HG03103 (cell line): ENCODE data around the gene PARD3B.

Source experiments
- ATAC-seq: cut with Tn5 transposase; IDR thresholded peaks from one replicate; pipeline ENCODE4 v1.9.1; 2021; ENCODE audit warnings: low read depth; ENCODE audit not compliant: unreplicated experiment

PARD3B gene

DNA sequence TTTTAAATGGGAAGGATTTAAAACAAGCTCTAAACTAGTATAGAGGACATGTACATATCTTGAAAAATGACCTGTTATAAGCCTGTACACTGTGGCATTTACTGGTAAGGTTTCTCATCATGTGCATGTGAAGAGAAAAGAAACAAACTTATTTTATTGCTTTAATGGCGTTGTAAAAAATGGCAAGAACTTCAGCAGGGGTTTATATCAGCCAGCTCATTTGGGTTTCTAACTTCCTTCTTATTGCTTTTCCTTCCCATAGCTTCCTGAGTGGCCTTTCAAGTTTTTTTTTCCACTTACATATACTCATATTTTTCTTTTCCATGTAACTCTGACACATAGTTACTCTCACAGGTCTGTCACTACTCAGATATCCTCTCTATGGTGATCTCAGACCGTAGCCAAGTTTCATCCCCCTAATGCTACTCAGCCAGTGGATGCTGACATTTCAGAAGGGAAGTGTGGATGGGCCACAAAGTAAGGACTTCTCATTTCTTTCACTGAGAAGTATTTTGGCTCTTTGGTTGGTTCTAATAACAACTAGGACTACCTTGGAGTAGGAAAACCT is 198.2 kb downstream of the PARD3B start:
- ATAC-seq = no peak

DNA sequence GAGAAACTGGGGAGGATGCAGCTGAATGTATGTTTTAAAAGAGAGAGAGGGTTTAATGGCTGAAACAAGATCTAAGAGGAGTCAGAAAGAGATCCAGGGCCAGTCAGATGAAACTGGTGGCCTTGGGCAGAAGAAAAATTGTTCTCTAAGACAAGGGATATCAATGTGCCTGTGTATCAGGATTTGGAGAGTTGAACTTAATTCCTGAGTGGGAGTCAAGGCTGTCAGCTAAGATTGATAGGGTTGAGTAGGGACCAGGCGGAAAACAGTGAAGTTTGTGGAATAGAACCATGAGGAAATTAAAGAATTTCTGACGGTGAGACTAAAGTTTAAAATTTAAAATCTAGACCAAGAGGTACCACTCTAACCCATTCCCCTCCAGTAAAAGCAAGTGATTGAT is 199.2 kb downstream of the PARD3B start:
- no peak for ATAC-seq

DNA sequence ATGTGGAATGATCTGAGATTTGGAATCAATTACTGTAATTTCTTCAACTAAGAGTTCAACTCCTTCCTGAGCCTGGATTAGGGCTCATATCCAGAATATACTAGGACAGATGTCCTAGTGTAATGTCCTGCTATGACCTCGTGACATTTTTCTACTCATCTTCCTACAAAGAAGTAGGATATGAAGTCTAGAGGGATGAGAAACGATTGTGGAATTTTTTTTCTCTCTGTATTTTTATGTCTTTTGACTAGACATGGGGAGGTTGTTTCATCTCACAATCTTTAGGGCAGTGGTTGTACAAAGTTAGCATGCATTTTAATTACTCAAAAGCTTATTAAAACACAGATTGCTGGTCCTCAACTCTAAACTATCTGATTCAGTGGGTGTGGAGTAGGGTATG is 203.0 kb downstream of the PARD3B start:
- no peak for ATAC-seq

DNA sequence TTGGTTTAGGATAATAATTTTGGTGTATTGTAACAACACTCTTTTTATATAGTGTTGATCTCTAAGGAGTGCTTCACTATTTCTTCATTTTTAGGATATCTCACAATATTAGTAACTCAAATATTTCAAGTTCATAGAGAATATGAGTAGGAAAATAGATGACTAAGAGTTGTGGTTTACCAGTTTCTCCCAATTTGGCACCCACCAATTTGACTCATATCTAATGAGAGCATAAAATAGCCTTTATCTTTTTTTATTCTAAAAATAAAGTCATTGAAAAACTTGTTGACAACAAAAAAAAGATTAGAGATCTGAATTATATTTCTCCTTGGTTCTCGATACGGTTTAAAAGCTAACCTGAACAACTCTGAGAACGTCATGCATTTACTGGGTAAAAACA is 204.0 kb downstream of the PARD3B start:
- no peak for ATAC-seq

DNA sequence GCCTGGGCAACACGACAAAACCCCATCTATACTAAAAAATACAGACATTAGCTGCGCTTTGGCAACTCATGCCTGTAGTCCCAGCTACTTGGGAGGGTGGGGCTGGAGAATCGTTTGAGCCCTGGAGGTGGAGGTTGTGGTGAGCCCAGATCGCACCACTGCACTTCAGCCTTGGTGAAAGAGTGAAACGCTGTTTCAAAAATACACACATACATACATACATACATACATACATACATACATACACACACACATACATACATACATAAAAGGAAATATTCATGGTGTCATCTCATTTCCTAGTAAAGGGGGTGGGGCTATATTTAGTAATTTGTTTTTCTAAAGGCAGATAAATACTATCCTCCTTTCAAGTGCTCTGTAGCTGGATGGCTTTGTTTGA is 205.1 kb downstream of the PARD3B start:
- no peak for ATAC-seq

DNA sequence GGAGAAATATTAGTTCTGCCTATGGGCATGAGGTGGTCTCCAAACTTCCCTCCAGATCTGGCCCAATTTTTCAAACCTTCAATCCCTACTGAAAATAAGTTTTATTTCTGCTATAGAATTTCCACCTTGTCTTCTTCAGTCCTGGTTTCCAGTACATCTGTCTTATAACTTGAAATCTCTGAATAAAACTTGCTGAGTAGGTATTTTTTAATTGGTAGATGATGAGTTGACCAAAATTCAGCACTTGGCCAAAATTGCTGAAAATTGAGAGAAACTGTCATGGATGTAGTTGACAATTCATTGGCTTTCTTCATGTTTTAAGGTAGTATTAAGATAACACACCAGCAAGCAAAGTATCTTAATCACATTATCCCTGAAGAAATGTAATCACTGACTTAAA is 206.2 kb downstream of the PARD3B start:
- ATAC-seq = no peak

DNA sequence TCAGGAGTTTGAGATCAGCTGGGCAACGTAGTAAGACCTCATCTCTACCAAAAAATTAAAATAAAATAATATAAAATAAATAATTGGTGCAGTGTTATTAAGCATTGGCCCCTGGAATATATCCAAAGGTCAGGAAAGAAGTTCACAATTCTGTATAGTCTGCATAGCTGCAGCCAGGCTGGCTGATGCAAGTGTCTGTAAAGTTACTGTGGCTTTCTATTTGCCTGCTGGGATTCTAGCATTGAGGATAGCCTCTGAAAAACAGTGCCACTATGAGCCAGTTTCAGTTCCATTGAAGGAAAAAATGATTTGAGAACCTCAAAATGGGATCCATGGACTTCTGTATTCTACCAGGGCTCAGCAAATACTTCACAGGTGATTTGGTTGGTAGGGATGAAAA is 208.6 kb downstream of the PARD3B start:
- ATAC-seq = no peak

DNA sequence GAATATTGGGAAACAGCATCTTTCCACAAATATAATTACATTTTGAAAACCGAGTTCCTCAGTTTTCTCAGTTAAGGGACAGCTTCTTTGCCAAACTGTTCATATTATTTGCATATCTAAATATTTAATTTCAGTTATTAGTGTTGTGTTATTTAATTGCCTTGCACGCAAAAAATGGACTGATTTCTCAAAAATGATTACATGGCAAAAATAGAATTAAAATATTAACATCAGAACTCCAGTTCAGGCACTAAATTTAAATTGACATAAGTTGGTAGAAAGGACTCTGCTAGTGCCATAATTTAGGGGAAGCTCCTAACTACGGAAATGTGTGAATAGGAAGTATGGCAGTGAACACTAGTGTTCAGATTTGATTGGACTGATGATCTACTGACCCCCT is 209.6 kb downstream of the PARD3B start:
- no peak for ATAC-seq

DNA sequence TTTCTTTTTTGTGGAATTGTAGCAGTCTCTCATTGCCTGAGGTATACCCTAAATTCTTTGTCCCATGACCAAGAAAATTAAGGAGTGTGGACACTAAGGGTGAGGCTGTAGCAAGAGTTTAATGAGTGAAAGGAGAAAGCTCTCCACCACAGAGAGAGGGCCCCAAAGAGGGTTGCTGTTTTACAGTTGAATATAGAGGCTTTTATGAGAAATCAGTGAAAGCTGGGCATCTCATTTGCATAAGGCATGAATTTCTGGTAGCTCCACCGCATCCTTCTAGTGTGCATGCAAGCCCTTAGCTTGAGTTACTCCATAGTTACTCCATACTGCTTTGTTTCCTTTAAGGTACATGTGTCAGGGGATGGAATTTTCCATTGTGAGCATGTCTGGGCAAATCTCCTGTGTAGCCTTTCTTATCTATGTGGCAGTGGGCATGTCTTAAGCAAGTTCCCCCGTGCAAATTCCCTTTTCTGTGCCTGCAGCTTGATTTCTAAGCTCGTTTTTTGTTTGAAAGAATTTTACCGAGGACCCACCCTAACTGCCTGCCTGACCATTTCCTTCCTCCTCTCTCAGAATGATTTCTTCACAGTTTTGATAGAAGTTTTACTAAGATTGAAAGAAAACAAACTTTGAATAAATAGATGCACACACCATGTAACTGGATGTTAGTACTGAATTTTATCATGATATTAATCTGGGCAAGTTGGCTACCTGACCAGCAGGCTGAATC is 218.9 kb downstream of the PARD3B start:
- ATAC-seq = no peak

DNA sequence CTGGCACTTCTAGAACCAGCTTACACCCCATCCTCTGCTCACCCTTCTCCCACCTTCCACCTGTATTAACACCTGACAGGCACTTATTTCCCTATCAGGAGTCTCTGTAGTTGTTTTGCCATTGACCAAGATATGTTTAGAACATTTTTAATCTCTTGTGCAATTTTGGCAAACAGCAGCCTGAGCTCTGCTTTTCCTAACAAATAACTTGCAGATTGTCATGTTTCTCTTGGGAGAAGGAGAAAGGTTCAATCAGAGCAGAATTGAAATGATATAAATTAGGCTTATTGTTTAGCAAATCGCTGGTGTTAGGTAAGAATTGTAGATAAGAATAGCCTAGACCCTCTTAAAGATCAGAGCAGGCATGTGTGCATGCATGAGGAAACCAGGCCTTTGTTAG is 225.5 kb downstream of the PARD3B start:
- ATAC-seq = no peak

DNA sequence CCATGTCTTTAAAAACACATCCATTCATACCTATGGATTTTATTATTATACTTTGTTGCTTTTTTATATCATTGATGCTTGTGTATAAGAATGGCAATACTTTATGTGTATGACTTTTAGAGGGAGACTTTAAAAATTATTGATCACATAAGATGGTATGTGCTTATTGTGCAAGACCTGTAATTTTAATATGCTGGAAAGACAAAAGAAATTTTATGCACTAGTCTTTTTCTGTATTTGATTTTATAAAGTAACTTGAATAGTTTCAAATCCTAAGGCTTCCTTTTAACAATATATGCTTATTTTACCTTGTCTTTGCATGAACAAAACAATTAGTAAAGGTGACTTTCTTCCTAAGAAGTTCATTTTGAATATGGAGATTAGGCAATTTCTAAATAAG is 226.4 kb downstream of the PARD3B start:
- ATAC-seq = no peak

DNA sequence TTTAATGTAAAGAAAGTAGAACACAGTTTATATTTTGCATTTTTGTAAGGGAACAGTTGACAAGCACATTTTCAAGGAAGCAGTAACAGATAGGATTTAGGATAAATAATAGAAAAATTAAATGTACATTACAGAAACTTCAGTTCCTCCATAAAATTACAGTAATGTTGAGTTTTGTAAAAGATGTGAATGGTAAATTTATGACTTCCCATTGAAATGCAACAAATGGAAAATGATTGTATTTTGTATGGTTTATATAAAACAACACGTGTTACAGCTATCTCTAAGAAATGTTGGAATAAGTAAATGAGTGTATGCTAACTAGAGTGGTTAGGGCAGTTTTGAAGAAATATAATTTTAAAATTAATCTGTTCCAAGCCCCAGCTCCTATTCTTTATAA is 227.3 kb downstream of the PARD3B start:
- ATAC-seq = no peak

DNA sequence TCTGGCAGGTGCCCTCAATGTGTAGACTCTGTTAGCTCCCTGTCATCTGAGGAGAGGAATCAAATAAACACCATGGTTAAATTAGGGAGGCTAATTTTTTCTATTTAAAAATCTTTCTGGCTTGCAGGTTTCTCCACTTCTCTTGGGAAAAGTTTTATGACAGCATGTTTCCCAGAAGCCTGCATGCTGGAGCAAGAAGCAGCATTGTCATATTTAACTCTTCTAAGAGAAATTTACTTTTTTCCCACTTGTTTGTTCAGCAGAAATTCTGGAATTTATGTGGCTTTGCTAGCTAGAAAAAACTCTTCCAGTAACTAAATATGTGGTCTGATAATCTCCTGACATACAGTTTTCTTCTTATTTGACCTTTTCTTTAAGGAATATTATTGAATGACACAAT is 230.5 kb downstream of the PARD3B start:
- ATAC-seq = no peak

DNA sequence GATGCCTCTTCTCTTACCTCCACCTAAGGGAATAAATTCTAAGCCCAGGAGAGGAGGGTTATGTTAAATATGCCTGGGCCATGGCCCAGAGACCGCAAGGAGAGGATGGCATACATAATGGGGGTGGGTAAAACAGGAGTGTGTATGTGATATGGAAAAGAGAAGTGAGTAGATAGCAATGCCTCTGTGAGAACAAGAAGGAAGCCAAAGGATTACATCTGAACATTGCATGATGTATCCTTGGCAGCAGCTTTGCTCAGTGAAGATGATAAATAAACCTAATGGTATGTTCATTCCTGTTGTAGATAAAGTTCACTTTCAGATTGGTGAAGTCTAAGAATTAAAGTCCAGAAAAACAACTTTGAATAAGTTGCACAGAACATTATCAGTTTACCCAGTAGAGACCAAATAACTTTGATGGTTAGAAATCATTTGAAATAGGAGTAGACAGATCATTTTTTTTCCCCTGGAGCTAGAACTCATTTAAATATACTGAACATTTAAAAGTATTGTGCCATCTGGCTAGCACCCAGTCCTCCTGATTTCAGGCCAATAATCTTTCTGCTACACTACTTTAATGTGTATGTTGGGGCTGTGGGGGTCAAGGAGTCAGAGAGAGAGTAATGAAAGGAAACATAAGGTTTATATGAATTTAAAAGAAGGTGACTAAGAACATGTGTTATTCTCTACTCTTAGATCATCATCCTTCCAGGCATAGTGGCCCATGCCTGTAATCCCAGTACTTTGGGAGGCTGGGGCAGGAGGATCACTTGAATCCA is 231.7 kb downstream of the PARD3B start:
- no peak for ATAC-seq

DNA sequence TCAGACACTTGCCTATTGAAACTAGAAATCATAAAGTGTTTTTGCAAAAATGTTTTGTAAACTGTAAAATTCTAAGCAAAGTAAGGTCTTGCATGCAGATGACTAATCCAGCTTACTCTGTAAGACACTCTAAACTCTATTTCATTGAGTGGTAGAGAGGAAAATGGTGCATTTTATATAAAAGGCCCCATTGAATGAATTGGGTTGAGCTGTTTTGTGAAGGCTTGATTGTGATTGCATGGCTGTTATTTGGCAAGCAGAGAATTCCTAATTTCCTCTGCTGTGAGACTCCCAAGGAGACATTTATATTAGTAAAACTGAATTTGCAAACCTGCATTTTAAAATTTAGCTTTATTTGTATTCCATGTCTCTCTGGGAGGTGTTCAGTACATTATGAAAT is 234.5 kb downstream of the PARD3B start:
- ATAC-seq = no peak

DNA sequence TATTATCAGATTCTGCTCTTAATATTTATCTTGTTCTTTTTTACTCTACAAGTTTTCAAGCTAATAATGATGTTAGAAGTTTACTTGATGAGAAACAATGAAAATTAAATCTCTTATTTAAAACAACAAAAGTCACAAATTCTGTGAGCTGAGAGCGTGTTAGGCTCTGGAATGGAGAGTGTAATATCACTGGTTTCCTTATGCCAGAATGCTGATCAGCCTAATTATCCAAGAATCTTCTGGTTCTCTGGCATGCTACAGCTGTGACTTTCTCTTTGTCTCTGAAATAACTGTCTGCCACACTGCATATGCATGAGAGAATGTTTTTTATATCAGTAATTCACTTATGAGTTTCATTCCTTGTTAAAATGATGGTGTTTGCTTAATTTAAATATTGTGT is 236.7 kb downstream of the PARD3B start:
- ATAC-seq = no peak

DNA sequence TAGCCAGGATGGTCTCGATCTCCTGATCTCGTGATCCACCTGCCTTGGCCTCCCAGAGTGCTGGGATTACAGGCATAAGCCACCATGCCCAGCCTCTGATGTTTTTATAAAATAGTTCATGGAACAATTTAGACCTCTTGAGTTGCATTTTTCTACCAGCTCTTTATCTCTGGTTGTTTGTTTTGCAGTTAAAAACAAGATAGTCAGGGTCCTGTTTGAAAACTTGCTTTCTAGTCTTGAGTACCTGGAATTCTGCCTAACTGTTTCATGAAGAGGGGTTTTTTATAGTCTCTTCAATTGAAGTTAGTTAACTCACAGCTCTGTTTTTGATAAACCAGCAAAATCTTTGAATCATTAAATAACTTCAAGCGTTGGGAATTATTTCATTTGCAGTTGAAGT is 244.8 kb downstream of the PARD3B start:
- ATAC-seq = no peak

DNA sequence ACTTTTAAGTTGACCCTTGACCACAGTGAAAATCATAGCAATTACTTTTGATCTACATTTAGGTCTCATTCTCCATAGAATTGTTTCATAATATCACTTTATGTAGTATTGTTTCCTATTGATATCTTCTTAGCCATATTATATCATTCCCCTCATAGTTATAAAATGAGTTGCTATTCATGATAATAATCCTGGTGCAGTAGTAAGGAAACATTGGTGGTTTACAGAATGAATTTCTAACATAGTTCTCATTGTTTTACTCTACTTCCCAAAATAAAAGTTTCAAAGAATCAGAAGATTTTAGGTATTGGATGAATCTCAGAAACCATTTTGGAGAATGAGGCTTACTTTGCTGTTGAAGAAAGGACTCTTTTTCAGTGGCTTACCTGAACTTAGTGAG is 246.0 kb downstream of the PARD3B start:
- ATAC-seq = no peak

DNA sequence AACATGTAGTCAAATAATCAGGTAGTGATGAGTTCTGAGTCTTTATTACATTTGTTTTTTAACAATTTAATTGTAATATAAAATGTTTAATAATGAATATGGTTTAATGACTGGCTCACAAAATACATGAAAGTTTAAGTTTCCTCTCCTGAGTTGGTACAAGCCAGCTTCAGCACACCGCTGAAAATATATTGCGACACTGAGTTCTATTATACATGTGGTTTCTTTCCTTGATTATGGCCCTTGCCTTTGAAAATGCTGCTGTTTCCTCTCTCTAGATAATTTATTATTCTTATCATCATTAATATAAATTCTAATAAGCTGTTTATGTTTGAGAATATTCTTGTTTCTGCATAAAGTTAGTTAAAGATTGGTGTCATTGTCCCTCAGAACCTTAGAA is 249.3 kb downstream of the PARD3B start:
- ATAC-seq = no peak

DNA sequence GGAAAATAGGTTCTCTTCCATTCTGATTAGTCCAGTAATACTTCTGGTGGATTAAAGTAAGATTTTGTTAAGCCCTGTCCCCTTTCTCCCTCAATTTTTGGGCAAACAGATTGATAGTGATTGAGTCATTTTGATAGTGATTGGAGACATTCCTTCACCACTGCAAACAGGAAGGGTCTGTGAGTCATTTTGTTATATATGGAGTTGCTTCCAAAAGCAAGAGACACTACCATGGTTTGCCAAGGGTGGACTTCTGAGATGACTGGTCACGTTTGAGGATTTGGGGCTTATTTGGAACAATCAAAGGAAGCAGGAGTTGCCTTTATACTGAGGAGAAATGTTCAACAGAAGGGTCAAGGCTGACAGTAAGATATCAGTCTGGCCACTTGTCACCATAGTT is 249.9 kb downstream of the PARD3B start:
- ATAC-seq = no peak

DNA sequence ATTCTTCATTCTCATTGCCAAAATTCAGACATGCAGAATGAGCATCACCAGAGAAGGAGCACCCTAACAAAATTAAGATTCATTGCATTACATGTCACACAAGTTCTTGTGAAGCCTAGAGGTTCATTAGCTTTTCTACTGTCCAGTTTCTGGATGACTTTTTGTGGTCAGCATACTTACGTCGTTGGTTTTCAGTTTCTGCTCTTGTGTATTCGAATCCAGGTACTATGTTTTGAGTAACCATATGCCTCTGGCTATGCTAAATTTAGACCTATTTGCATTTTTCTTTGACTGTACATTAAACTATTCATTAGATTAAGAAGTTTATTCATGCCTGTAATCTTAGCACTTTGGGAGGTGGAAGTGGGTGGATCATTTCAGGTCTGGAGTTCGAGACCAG is 251.3 kb downstream of the PARD3B start:
- ATAC-seq = peak; percentile 81

DNA sequence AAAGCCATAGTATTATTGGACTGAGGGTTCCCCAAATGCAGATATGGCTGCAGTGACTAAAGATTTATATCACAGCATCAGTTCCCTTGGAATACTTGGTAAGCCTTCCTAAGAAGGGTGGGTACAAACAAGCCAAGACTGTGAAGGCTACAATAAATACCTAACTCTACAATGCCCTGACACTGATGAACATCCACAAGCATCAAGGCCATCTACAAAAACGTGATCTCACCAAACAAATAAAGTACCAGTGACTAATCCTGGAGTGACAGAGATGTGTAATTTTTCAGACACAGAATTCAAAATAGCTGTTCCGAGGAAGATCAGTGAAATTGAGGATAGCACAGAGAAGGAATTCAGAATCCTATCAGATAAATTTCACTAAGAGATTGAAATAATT is 254.5 kb downstream of the PARD3B start:
- no peak for ATAC-seq
